ENCODE data around the gene CFAP20DC.

DNA sequence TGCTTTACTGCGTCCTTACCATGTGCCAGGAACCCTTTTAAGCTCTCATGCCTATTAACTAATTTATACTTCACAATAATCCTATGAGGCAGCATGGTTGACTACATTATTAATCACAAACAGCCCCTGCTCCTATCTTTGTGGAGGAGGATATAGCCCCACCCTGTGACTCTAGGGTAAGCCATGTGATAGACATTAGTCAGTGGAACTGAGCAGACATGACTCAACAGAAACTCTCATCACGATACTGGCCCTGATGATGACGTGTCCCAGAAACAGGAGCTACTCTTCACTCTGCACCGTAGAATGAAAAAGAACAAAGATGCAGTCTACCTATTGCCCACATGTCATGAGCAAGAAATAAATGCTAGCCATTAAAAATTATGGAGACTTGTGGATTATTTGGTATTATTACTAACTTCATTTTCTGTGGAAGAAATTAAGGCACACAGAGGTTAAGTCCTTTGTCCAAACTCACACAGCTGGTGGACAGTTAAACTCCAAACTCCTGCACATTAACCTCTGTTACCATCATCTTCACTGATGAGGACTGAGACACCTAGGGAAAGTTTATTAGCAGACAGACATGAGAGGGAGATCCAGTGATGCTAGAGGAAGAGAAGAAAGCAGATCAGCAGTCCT is 51.2 kb downstream of the CFAP20DC start:
- TF ChIP-seq POLR2A (IDR thresholded peaks at IDR 0.05; ENCODE audit: low read depth, low read length) (no peak), SPI1 (IDR thresholded peaks at IDR 0.05; ENCODE audit: low read depth, low read length) (no peak), POLR2AphosphoS5 (IDR thresholded peaks at IDR 0.05; ENCODE audit: low read depth, low read length) (no peak), TAF1 (IDR thresholded peaks at IDR 0.05; ENCODE audit: low read depth, low read length) (no peak), POU2F2 (IDR thresholded peaks at IDR 0.05; ENCODE audit: low read depth, low read length) (no peak), PAX5 (IDR thresholded peaks at IDR 0.05; ENCODE audit: insufficient read depth, low read length, severe bottlenecking) (no peak)
